ENCODE results near the gene ERC1.
"Not testable (repeated sequence)": the region's sequence is repeated elsewhere in the genome, so short reads cannot be mapped to it uniquely, and the experiment has no call there.

Gene ERC1

DNA sequence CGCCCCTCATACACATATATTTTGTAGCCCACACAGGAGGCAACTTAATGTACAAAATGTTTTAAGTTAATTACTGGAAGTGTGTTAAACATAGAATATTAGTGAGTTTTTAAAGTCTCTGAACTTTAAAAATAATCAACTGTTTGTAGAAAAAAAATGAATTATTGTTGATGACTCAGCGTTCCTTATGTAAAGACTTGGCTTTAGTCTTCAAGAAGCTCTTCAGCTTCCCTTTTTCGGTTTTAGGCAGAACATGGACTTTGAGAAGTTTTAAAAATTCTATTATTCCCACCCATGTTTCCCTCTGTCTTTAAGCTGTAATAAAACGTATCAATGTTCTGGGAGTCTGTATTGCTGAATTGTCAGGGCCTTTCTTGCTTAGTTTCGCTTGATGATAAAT is 333.9 kb downstream of the ERC1 start:
- no peak for DNase-seq (ENCODE audit: low read depth)

DNA sequence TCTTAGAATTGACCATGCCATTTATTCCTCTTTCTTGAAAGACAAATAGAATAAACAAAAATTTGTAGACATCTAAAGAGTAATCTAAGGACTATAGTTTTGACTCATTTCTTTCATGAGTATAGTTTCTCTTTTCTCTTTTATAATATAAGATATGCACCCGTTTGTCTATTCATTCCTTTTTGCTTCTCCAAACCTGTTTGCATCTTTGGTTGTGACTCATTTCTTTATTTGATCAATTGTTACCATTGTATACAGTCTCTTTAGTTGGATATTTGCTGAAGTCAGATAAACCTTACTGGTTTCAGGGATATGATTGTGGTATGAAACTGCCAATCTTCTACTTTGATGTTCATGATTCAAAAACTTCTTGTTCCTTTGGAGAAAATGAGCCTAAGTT is 334.6 kb downstream of the ERC1 start:
- no peak for DNase-seq (ENCODE audit: low read depth)

DNA sequence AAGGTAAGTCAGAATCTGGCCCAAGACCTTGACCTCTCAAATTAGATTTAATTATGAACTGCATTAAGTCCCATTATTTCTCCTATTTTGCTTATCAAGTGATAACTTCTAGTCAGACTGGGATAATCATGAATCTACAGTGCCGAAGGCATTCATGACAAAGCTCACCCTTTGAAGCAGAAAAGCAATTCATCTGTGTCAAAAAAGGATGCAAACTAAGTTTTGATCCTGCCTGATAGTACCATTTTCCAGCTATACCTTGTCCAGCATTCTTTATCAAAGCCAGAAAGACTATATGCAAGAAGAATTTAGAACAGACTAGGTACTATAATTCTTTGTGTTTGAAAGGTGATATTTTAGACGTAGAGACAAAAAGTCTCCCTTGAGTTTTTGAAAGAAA is 335.2 kb downstream of the ERC1 start:
- no peak for DNase-seq (ENCODE audit: low read depth)

DNA sequence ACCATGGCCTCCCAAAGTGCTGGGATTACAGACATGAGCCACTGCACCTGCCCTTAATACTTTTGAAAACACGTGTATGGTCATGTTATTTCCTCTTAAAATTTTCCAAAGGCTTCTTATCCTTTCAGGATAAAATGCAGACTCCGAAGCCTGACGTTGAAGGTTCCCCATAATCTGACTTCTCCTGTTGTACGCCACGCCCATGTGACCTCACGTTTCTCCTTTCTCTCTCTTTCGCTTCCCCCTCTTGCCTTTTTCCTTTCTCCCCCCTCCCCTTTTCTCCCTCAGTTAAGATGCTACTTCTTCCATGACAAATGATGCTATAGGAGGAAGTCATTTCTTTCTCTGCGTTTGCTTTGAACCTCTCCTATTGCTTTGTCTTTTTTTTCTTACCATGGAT is 337.4 kb downstream of the ERC1 start:
- no peak for DNase-seq (ENCODE audit: low read depth)

DNA sequence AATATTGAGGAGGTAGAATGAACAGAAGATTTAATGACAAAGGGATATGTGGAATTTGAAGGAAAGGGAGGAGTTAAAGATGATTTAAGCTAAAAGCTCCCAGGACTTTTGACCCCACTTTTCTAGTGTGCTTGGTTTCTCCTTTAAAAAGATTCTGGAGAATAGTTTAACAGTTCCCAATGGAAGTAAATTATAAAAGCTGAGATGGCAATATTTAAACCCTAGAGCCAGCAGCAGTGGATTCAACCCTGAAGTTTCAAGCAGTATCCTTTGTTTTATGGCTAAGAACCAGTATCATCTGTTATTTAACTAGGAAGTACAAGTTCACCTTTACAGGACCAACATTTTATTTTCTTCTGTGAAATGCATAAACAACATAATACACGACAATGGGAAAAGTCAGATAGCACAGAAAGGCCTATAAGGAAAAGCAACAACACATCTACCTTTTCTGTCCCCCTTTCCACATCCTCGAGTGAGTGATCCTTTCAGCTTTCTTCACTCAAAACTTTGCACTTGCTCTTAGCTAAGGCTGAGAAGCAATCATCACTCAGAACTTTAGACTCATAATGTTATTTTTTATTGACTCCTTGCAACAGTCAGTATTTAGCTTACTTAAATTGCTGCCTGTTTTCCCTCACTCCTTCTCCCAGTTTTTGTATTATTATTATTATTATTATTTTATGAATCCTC is 338.9 kb downstream of the ERC1 start:
- DNase-seq (ENCODE audit: low read depth): no peak

DNA sequence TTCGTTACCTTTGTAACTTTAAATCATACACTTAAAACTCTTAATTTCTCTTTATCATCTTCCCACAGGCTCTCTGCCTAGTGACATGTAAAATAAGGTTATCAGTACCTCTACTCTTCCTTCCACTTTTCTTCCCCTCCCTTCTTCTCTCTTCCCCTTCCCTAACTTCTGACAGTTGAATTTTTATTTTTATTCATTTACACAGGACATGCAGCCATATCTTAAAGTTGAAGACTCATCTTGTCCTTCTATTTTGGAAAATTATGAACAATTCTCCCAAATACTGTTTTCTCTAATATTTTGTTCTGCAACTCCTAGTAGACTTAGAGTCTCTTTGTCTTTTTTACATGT is 339.4 kb downstream of the ERC1 start:
- DNase-seq (ENCODE audit: low read depth): no peak

DNA sequence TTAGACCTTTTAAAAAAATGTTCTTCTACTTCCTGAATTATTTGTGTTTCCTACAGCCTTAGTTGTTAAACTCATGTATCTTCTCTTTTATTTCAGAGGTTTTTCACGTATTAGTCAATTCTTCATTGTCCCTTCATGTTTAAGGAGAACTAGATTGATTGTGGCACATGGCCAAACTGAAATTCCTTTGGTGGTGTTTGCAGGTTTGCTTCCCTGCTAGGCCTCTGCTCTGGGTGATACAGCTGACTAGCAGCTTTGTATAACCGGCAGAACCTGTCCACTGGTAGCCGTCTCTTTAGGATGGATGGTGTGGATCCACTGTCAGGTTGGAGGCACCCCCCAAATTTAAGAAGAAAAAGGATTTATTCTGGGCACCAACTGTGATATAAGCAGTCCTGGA is 341.3 kb downstream of the ERC1 start:
- DNase-seq (ENCODE audit: low read depth): no peak

DNA sequence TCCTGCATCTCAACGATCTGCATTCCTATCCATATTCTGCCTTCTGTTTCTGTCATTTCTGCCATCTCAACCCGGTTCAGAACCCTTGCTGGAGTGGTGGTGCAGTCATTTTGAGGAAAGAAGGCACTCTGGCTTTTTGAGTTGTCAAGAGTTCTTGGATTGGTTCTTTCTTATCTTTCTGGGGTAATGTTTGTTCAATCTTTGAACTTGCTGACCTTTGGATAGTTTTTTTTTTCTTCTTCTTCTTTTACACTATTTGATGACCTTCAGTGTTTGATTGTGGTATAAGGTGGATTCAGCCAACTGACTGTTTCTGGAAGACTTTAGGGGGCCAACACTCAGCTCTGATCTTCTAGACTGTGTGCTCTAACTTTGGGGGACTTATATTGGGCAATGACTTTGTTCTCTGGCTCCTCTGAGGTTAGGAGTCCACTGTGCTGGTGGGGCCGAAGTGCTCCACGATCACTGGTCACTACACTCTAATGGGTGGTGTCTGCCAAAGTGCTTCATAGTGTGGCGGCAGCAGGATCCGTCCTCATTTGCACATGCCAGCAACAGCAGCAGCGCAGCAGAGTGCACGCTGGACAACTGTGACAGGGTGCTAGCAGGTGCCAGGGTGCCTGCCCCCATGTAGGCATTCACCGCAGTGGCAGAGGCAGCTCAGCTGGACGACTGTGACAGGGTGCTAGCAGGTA is 347.6 kb downstream of the ERC1 start:
- no peak for DNase-seq (ENCODE audit: low read depth)

DNA sequence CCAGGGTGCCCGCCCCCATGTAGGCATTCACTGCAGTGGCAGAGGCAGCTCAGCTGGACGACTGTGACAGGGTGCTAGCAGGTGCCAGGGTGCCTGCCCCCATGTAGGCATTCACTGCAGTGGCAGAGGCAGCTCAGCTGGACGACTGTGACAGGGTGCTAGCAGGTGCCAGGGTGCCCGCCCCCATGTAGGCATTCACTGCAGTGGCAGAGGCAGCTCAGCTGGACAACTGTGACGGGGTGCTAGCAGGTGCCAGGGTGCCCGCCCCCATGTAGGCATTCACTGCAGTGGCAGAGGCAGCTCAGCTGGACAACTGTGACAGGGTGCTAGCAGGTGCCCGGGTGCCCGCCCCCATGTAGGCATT is 348.1 kb downstream of the ERC1 start:
- not testable (repeated sequence) for DNase-seq (ENCODE audit: low read depth)

DNA sequence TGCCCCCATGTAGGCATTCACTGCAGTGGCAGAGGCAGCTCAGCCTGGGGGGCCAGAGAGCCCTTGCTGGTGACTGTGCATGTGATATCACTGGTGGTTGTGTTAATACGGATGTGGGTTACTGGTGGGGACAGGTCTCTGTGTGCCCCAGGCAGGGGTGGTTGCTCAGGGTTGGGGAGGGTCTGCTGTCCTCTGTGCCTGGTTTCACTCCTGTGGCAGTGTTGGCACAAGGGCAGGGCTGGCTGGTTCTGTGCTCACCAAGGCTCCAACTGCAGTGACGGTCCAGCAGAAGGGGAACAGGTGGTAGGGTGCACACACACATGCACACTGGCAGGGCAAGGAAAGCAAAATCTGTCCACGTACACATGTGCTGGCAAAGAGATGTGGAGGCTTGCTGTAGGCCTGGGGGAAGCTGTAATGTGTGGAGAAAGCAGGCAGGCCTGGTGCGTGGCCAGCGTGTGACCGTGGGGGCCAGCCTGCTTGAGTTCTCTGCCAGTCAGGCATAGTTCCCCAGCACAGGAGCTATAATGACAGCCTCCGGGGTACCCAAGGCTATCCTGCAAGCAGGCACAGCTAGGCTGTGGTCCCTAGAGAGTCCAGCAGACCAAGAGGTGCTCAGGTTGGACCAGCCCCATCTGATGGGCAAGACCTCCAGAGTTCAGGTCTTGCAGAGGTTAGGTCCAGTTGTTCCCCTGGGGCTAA is 348.7 kb downstream of the ERC1 start:
- DNase-seq (ENCODE audit: low read depth): no peak

DNA sequence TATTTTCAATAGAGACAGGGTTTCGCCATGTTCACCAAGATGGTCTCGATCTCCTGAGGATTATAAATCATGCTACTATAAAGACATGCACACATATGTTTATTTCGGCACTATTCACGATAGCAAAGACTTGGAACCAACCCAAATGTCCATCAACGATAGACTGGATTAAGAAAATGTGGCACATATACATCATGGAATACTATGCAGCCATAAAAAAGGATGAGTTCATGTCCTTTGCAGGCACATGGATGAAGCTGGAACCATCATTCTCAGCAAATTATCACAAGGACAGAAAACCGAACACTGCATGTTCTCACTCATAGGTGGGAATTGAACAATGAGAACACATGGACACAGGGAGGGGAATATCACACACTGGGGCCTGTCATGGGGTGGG is 350.2 kb downstream of the ERC1 start:
- DNase-seq (ENCODE audit: low read depth): not testable (repeated sequence)

DNA sequence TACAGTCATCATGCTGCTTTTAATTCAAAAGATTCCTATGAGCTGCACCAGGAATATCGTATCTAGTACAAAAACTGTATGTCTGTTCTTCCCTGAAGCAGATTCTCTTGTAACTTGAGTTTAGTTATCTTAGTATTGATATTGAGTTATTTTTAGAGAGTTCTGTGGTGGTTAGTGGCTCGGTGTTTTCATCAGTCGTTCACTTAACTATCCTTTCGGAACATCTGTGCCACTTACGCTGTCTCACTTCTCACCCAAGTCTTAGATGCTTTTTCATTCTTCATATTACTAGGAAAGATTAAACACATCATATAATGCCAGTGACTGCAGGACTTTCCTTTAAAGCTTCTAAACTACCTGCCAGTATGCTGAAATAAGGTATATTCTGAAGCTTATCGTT is 352.4 kb downstream of the ERC1 start:
- DNase-seq (ENCODE audit: low read depth): no peak

DNA sequence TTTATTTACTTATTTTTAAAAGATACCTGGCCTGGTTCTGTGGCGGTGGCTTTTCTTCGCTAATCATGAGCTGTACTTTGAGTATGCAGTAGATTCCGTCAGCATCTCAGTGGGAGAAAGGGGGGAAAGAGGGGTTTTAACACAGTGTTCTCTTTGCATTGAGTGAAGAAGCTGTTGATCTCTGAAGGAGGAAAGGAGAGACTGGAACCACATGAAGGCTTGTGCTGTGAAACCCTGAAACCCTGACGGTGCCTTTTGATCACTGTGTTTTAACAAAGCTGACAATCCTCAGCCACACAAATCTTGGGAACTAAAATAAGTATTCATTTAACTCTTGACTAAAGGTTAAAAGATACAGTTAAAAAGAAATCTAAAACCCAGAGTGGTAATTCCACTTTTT is 353.2 kb downstream of the ERC1 start:
- DNase-seq (ENCODE audit: low read depth): no peak

DNA sequence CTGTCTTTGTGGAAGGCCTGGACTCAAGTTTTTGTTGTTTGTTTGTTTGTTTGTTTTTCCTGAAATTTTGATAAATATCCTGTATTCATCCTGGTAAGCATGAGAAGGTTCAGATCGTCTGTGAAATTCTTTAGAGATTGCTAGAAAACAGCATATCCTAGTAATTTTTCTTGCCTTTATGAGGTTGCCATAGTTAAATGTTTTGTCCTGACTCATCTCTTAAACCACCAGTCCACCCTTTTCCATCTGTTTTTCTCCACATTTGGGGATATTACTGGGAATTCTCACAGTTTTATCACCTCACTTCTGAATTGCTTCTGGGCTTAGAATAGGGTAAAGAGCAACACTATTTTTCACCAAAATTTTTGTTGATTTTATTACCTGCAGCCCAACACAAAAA is 355.1 kb downstream of the ERC1 start:
- no peak for DNase-seq (ENCODE audit: low read depth)

DNA sequence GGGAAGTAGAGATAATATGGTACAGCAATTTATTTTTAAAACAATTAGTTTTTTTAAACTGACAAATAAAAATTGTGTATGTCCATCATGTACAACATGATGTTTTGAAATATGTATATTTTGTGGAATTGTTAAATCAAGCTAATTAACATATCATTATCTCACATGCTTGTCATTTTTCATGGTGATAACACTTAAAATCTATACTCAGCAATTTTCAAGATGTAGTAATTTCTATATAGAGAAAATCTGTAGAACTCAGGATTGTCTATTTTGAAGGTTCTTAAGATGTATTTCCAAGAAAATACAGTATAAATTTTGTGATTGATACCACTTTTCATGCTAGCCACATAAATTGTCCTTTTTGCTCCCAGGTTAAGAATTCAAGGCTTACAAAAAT is 356.3 kb downstream of the ERC1 start:
- DNase-seq (ENCODE audit: low read depth): no peak

DNA sequence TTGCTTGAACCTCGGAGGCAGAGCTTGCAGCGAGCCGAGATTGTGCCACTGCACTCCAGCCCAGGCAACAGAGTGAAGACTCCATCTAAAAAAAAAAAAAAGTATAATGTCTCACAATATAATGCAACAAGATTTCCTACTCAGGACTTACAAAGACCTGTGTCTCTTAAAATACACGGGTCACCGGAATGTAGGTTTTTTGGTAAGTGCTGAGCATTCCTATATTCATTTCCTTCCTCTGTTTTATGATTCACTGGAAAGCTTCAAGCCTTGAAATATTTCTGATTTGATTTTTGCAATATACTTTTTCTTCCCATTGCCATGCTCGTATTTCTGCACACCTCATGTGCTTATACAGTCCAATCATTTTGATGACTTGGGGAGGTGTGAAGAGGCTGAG is 357.6 kb downstream of the ERC1 start:
- no peak for DNase-seq (ENCODE audit: low read depth)

DNA sequence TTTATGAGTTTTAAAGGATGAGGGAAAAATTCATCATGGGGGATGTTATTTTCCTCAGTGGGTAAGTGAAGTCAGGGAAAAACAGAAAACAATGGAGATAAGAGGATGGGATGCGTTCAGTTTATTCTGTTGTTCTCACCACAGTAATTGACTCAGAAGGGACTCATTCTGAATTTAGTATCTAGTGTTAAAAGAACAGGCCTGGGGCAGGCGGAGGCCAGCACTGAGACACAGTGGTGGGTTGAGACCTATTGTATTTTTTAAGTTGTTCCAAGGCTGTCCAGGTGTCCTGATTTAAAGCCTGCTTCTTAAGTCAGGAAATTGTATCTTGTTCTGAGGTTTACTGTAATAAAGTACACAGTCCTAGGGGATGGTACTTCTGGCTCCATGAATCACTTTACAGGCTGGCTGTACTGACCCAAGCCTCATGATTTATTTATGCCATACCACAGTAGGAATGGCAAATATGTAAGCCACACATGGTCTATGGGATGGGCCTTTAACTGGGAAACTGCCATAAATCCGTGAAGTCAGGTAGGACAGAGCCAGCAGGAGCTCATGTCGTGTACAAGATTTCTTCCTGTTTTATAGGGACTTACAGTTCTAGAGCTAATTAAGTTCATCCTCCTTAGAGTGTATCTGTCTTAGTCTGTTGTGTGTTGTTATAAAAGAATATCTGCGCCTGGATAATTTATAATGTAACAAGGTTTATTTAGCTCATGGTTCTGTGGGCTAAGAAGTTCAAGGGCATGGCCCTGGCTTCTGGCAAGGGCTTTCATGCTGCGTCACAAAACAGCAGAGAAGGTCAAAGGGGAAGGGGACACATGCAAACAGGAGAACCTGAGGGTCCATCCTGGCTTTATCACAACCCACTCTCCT is 359.3 kb downstream of the ERC1 start:
- no peak for DNase-seq (ENCODE audit: low read depth)

DNA sequence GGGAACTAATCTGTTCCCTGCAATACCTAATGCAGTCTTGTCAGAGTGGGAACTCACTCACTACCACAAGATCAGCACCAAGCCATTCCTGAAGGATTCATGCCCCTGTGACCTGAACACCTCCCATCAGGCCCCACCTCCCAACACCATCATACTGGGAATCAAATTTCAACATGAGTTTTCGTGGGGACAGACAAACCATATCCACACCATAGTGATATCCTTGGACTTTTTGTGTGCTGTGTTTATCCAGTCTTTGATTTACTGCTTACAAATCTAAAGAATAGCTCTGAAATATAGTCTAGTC is 359.9 kb downstream of the ERC1 start:
- no peak for DNase-seq (ENCODE audit: low read depth)

DNA sequence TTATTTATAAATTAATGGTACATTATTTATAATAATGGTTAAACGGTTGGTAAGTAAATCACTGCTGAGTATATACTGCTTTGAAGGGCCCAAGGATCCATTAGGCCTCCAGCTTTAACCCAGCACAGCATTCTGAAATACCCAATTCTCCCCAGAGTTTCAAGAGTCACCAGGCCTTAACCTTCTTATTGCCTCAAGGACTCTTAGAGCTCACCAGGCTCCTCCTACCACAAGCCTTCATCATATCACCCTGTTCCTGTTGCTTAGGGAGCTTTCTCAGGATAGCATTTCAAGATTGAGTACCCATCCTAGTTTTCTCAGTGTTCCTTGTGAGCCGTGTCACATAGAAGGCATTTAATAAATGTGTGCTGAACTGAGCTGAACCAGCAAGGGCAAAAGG is 360.9 kb downstream of the ERC1 start:
- DNase-seq (ENCODE audit: low read depth): no peak

DNA sequence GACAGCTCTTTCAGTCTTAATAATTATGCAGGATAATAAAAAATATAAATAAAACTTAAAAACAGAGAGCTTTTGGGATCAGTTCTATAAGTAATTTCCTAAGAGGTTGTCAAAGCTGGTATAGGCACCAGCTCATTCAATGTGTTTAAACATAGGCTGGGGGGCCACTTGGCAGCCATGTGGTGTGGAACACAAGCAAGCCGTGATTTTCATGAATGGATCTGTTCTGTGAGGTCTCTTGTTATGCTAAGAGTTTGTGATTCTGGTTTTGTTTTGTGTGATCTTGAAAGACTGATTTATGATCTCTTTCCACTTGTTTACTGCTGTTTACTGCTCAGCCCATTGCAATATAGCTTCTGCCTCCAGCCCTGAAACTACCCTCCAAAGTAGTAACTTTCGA is 362.4 kb downstream of the ERC1 start:
- no peak for DNase-seq (ENCODE audit: low read depth)

DNA sequence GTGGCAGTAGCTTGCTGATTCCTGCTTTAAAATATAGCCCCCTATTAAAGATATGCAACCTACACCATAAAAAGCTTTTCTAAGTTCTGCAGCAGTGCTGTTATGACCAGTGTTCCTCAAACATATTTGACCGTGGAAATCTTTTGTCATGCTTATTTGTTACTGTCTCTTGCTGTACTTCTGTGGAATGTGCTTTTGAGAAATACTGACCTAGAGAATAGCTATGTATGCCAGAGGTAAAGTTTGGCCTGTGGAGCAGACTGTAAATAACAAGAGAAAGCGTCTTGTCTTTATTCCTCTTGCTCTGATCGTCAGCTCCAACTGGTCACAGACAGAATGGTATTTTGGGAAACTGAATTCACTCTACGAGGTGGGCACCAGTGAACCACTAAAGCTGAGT is 364.4 kb downstream of the ERC1 start:
- DNase-seq (ENCODE audit: low read depth): no peak

DNA sequence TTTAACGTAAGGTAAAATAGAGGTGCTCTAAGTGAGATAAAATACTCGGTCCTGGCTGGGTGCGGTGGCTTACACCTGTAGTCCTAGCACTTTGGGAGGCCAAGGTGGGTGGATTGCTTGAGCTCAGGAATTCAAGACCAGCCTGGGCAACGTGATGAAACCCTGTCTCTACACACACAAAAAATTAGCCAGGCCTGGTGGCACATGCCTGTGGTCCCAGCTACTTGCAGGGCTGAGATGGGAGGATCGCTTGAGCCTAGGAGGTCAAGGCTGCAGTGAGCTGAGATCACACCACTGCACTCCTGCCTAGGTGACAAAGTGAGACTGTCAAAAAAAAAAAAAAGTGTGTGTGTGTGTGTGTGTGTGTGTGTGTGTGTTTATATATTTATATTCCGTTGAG is 364.8 kb downstream of the ERC1 start:
- not testable (repeated sequence) for DNase-seq (ENCODE audit: low read depth)

DNA sequence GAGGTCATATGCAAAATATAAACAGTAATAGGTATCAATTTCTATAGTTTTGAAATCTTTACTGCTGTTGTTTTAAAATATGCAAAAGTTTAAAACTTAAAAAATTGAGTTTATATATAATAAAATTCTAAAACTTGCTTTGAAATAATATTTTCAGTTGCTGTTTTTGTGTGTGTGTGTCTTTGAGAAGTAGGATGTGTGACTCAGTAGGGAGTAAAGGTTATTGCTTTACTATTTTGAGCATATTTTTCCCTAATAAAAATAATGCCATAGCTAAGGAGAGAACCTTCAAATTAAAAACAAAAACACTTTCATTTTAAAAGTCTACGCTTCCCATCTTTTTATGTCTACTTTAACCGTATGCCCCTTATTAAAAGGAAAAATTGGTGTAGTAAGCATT is 365.3 kb downstream of the ERC1 start:
- no peak for DNase-seq (ENCODE audit: low read depth)

Data from stimulated activated CD8-positive, alpha-beta memory T cell treated with anti-CD3 and anti-CD28 coated beads, Interleukin-4, amount 100 ng/mL, for 24 hours (primary cell).